GM18868 (cell line): ENCODE results near the gene RUNDC1.

Experiments used
- ATAC-seq: cut with Tn5 transposase; IDR thresholded peaks from one replicate; pipeline ENCODE4 v1.9.1; 2021; ENCODE audit warnings: mild to moderate bottlenecking, moderate library complexity; ENCODE audit not compliant: unreplicated experiment

RUNDC1 gene

DNA sequence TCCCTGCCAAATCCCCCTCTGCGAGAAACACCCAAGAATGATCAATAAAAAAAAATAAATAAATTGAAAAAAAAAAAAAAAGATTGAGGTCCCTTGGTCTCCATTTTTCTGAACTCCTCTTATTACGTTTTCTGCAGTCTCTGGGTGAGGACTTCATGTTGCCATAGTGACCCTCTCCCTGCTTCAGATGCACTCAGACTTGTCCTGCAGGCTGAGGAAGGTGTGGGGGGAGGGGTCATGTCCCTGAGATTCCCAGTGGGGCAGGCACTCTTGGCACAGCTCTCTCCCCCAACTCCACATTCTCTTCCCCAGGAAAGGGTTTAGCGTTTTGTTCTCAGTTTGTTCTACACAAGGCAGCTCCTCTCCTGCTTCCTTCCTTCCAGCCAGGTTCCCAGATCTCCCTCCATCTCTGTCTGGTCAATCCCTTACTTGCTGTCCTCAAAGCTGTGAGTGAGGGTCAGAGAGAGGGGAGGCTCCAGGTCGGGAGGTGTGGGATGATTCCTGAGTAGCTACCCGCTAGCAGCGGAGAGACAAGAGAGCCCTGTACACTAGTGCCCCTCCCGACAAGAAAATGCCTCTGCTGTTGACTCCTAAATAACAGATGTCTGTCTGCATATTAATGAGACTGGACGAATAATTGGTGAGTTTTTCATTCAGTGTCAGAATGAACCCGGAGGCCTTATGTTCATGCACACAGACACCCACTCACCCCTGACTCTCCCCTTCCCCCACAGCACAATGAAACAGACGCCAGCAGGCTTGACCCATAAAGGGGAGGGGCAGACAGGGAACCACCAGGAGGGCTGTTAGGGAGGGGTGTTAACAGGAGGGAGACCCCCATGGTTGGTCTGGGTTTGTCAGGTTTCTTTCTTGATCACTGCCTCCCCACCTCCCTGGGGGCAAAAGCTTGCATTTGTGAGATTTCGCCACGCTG is 53.9 kb downstream of the RUNDC1 start:
- no peak for ATAC-seq

DNA sequence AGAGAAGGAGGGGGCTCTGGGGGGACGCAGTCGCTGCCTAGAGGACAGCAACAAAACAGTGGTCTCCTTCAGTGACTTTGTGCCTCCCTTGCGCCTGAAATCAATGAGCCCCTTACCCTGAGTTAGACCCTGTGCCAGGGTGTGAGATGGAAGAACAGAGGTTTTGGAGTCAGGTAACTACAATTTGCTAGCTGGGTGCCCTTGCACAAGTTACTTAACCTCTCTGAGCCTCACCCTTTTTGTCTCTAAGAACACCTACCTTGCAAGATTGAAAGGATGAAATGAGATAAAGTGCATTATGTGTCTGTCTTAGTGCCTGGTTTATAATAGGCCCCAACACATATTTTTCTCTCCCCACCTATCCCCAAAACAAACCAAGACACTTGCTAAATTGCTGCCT is 54.5 kb downstream of the RUNDC1 start:
- no peak for ATAC-seq

DNA sequence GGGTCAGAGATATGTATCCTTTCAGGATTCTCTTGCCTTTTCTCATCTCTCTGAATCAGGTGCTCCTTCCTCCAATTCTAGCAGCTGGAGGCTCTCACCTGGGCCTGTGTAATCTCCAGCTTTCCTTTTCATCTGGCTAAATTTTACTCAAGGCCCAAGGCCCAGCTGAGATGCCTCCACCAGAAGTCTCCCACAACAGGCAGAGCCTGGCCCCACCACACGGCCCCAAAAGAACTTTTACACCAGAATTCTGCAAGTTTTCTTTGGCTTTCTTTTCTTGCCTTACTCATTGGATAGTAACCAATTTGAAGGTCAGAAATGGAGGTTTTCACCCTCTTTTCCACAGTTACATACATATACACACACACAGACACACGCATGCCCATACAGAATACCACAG is 59.3 kb downstream of the RUNDC1 start:
- ATAC-seq = no peak

DNA sequence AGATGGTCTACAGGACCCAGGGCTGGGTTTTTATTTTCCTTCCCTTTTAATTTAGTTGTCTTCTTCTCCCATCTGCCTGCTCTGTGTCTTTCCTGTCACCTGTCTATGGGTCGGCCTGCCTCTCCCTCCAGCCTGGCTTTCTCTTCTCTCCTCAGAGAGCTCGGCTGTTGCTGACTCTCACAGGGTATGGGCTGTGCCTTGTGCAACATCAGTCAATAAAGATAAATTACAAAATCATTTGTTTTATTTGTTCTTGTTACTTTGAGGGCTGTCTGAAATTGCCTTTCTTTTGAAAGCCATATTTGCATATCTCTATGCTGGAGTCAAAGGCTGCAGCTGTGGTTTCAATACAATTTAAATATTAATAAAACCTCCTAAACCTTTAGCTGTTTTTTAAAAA is 60.3 kb downstream of the RUNDC1 start:
- ATAC-seq = no peak

DNA sequence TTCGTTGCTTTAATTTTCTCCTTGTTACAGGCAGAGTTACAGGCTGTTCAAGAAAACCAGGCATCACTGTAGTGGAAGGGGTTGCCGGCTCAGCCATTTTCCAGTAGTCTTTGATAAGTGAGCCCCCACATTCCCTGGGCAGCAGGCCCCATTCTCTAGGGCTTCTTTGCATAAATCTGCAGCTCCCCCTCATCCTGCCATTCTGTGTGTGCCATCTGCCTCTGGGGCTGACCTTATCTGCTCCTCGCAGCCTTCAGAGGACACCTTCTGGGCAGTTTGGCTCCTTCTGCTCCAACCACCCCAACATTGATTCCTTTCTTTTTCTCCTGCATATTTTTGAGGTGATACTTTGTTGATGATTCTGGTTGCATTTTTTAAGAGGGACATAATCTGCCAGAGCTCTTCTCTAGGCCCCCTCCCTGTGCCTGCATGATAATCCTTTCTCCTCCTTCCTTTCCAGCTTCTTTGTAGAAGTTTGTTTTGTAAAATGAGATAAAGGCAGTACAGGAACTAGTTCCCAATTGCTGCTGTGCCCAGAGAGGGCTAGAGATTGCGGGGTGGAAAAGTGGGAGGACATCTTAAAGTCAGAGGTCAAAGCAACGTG is 61.8 kb downstream of the RUNDC1 start:
- ATAC-seq = no peak
